ENCODE measurements around the gene BABAM2. TPM values are rescaled to one million over a fixed set of nuclear protein-coding genes. Genes with fewer than 3 reads are reported as not detected.

The BABAM2 gene
- total and polyA plus RNA-seq, 2 experiments from 2014 or later, result 28.8 to 43.6 TPM

GRCh38 chr2:27844821-27845255, 45.7 kb upstream of the BABAM2 start:
- Histone ChIP-seq H4K20me1 (ENCODE audit: insufficient read depth, poor library complexity, severe bottlenecking) (no peaks in the 10 kb centered on the region), H3K36me3 (replicated peaks; ENCODE audit: insufficient read depth, low read depth) (no peaks in the 10 kb centered on the region), H3K27me3 (no peaks in the 10 kb centered on the region), H3K27ac (no peak overlapping the region), H3K4me3 (no peak overlapping the region), H2AFZ (no peak overlapping the region), H3K4me2 (no peak overlapping the region), H3K9me3 (ENCODE audit: low read depth) (no peaks in the 10 kb centered on the region), H3K4me1 (ENCODE audit: insufficient read depth) (no peaks in the 10 kb centered on the region), H3K9me2 (replicated peaks; ENCODE audit: insufficient read depth) (no peaks in the 10 kb centered on the region), H3K79me2 (no peaks in the 10 kb centered on the region)
- TF ChIP-seq EZH2 (IDR thresholded peaks at IDR 0.05; ENCODE audit: borderline replicate concordance), result no peak
- no peak for TF ChIP-seq CTCF (IDR thresholded peaks at IDR 0.05; ENCODE audit: poor library complexity)
- no peak for TF ChIP-seq EZH2phosphoT487 (IDR thresholded peaks at IDR 0.05; ENCODE audit: low read depth, severe bottlenecking, unreplicated experiment)
- no peak for DNase-seq (ENCODE audit: low spot score)
- 54% methylated on average over 4 of the region's 4 CpGs for WGBS (ENCODE audit: low lambda C conversion rate, missing lambda C conversion rate)

- WGBS (ENCODE audit: low lambda C conversion rate, missing lambda C conversion rate), result 86% methylated on average over 2 of the region's 2 CpGs
- Histone ChIP-seq H3K36me3 (replicated peaks; ENCODE audit: insufficient read depth, low read depth) (no peaks in the 10 kb centered on the region), H3K4me3 (no peak overlapping the region), H3K27ac (no peak overlapping the region), H3K9me2 (replicated peaks; ENCODE audit: insufficient read depth) (no peaks in the 10 kb centered on the region), H3K4me1 (ENCODE audit: insufficient read depth) (no peaks in the 10 kb centered on the region), H2AFZ (no peak overlapping the region), H3K9me3 (ENCODE audit: low read depth) (no peaks in the 10 kb centered on the region), H3K4me2 (no peak overlapping the region), H3K79me2 (no peaks in the 10 kb centered on the region), H4K20me1 (ENCODE audit: insufficient read depth, poor library complexity, severe bottlenecking) (no peaks in the 10 kb centered on the region), H3K27me3 (no peaks in the 10 kb centered on the region)
- no peak for DNase-seq (ENCODE audit: low spot score)
- TF ChIP-seq EZH2phosphoT487 (IDR thresholded peaks at IDR 0.05; ENCODE audit: low read depth, severe bottlenecking, unreplicated experiment) (no peak), EZH2 (IDR thresholded peaks at IDR 0.05; ENCODE audit: borderline replicate concordance) (no peak), CTCF (IDR thresholded peaks at IDR 0.05; ENCODE audit: poor library complexity) (no peak)
These were observed 43.2 kb upstream of the BABAM2 start for GRCh38 chr2:27847333-27847732.

GRCh38 chr2:27849558-27850205, 40.8 kb upstream of the BABAM2 start:
- WGBS (ENCODE audit: low lambda C conversion rate, missing lambda C conversion rate), result 88% methylated on average over 3 of the region's 3 CpGs
- no peak for TF ChIP-seq EZH2phosphoT487 (IDR thresholded peaks at IDR 0.05; ENCODE audit: low read depth, severe bottlenecking, unreplicated experiment)
- TF ChIP-seq EZH2 (IDR thresholded peaks at IDR 0.05; ENCODE audit: borderline replicate concordance), result no peak
- no peak for TF ChIP-seq CTCF (IDR thresholded peaks at IDR 0.05; ENCODE audit: poor library complexity)
- no peaks in the 10 kb centered on the region for H3K9me3 ChIP-seq (ENCODE audit: low read depth)
- H3K9me2 ChIP-seq (replicated peaks; ENCODE audit: insufficient read depth), result no peaks in the 10 kb centered on the region
- no peak for DNase-seq (ENCODE audit: low spot score)
- H2AFZ ChIP-seq, result no peak overlapping the region
- H4K20me1 ChIP-seq (ENCODE audit: insufficient read depth, poor library complexity, severe bottlenecking), result no peaks in the 10 kb centered on the region
- H3K4me2 ChIP-seq, result no peak overlapping the region
- no peaks in the 10 kb centered on the region for H3K36me3 ChIP-seq (replicated peaks; ENCODE audit: insufficient read depth, low read depth)
- H3K79me2 ChIP-seq, result no peaks in the 10 kb centered on the region
- H3K4me1 ChIP-seq (ENCODE audit: insufficient read depth), result peaks cover 3% of the 10 kb centered on the region
- H3K27ac ChIP-seq, result no peak overlapping the region
- H3K27me3 ChIP-seq, result no peaks in the 10 kb centered on the region
- H3K4me3 ChIP-seq, result no peak overlapping the region

All from hepatocyte (in vitro differentiated cells).